ENCODE measurements around the gene MMEL1.

DNA sequence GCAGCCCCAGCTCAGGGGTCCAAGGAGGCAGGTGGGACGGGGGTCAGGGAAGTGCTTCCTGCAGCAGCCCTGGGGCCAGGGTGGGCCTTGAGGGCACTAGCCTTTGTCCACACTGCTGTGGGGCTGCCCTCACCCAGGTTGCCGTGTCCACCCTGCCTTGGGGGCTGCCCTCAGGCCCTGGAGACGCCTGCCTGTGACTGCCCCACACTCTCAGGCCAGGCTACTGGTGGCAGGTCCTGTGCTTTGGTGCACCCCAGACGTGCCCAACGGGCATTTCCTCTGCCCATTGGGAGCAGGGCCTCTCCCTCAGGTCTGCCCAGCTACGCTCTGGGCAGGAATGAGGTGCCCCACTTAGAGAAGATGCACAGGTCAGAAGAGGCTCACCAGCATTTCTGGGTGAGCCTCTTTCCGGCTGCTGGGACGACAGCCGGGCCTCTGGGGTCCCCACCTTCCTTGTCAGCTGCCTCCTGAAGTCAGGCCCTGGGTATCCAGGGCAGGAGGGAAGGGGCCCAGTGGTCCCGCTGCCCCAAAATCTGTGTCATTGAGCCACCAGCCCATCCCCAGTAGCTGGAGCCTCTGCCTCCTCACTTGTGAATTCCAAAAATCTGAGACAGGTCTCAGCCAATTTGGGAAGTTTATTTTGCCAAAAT, 2.7 kb upstream of the MMEL1 start:
- TF ChIP-seq L3MBTL2 (conservative IDR thresholded peaks at IDR 0.05) (no peak), SUZ12 (IDR thresholded peaks at IDR 0.05) (no peak), FOXK2 (IDR thresholded peaks at IDR 0.05) (no peak), ARNT (IDR thresholded peaks at IDR 0.05) (no peak), FOXA1 (IDR thresholded peaks at IDR 0.05) (no peak), HDGF (IDR thresholded peaks at IDR 0.05; ENCODE audit: borderline replicate concordance) (no peak), TARDBP (IDR thresholded peaks at IDR 0.05) (no peak), NFRKB (IDR thresholded peaks at IDR 0.05) (no peak), SP1 (IDR thresholded peaks at IDR 0.05) (no peak), ELF4 (IDR thresholded peaks at IDR 0.05) (no peak), BHLHE40 (IDR thresholded peaks at IDR 0.05; ENCODE audit: borderline replicate concordance) (no peak)
- TF ChIP-seq, protein P1, sequence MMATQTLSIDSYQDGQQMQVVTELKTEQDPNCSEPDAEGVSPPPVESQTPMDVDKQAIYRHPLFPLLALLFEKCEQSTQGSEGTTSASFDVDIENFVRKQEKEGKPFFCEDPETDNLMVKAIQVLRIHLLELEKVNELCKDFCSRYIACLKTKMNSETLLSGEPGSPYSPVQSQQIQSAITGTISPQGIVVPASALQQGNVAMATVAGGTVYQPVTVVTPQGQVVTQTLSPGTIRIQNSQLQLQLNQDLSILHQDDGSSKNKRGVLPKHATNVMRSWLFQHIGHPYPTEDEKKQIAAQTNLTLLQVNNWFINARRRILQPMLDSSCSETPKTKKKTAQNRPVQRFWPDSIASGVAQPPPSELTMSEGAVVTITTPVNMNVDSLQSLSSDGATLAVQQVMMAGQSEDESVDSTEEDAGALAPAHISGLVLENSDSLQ (IDR thresholded peaks at IDR 0.05) = no peak

Measured in HEK293T (cell line).